ENCODE results near the gene FOXP3. TPM values are rescaled to one million over a fixed set of nuclear protein-coding genes. Genes with fewer than 3 reads are reported as not detected.

FOXP3 gene
- total and polyA plus RNA-seq, 2 donors: 0.20 TPM; not detected in 1

DNA sequence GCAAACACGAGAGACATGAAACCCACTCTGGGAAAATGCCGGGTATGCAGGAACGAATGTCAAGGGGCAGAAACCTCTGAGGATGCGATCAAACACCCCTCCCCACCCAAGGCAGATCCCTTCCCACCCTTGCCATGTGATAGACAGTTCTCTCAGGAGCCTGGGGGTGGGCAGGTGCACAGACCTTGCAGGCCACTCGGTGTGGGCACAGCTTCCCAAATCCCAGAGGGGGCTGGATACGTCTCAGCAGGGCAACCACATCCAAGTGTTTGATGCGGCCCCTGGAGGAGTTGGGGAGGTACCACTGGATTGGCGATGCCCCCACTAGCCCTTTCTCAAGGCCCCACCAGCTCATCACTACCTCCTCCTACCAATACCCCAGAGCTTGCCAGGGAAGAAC lies 54.1 kb downstream of the FOXP3 start:
- Histone ChIP-seq H3K27ac (ENCODE audit: low read depth) (no peak overlapping the region), H3K4me1 (ENCODE audit: insufficient read depth) (no peaks in the 10 kb centered on the region), H3K36me3 (ENCODE audit: insufficient read depth) (no peaks in the 10 kb centered on the region), H3K4me3 (ENCODE audit: low read depth, low read length) (no peak overlapping the region)
- WGBS: 74% methylated on average over 8 of the region's 8 CpGs
- DNase-seq (ENCODE audit: extremely low spot score): no peak

DNA sequence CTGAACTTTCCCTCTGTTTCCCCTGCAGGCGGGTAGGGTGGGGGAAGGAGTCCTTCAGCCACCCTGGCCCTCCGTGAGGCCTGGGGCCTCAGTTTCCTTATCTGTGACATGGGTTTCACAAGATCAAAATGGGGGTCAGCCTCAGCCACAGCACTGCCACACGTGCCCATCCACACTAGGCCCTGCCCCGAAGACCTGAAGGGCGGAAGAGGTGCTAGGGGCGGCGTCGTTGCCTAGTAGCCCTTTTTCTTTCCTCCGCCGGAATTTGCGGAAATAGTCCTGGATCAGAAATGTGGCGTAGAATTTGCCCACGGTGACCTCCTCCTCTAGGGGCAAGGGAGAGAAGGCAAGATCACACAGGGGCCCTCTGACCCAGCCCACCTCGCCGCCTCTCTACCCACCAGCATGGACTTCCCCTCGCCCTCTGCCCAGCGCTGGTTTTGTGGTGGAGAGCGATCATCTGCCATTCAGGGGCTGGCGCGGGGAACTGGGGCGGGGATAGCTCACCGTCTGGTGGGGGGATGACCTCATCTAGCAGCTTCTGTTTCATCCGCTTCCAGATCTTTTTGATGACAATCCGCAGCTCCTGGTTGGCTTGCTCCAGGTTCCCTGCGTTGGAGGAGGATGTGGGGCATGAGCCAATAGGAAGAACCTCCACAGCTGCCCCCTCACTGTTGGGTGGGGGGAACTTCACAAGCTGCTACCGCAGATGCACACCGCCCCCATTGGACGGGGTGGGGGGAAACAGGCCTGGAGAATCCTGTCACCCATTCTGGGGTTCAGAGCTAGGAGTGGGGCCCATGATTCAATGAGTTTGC lies 54.9 kb downstream of the FOXP3 start:
- Histone ChIP-seq H3K4me1 (ENCODE audit: insufficient read depth) (no peaks in the 10 kb centered on the region), H3K36me3 (ENCODE audit: insufficient read depth) (no peaks in the 10 kb centered on the region), H3K27ac (ENCODE audit: low read depth) (no peak overlapping the region), H3K4me3 (ENCODE audit: low read depth, low read length) (no peak overlapping the region)
- 22% methylated on average over 28 of the region's 28 CpGs for WGBS
- no peak for DNase-seq (ENCODE audit: extremely low spot score)

DNA sequence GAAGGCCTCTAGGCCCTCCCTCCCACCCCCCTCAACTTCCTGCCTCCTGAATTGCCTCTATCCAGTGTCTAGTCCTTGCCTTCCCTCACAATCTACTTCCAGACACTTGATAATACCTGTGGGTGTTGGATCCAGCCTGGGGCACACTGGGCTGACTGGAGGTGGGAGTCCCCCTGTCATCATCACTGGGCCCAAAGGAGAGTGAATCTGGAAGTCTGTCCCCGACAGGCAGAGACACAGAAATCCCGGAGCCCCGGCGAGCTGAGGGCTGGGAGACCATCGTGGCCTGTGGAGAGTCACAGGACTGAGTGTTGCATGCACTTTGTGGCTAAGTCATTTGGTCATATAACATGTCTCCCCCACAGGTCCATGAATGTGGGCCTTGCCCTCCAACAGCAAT lies 56.1 kb downstream of the FOXP3 start:
- Histone ChIP-seq H3K36me3 (ENCODE audit: insufficient read depth) (no peaks in the 10 kb centered on the region), H3K27ac (ENCODE audit: low read depth) (no peak overlapping the region), H3K4me3 (ENCODE audit: low read depth, low read length) (no peak overlapping the region), H3K4me1 (ENCODE audit: insufficient read depth) (no peaks in the 10 kb centered on the region)
- DNase-seq (ENCODE audit: extremely low spot score): no peak
- 88% methylated on average over 5 of the region's 5 CpGs for WGBS

DNA sequence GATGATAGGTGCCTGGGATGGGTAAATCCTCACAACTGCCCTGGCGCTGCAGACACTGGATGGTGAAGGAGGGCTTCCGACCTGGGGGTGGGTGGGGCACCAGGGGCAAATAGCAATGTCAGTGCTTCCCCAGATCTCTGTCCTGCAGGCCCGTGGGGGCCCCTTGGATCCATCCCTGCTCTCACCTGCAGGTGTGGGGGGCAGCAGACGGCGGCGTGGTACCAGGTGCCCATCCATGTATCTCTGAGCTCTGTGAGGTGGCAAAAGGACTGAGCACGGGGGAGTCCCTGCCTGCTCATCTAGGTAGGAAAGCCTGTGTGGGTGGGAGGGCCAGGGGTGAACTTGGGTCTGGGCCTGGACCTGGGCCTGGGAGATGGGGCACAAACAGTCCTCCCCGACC lies 58.0 kb downstream of the FOXP3 start:
- no peaks in the 10 kb centered on the region for H3K36me3 ChIP-seq (ENCODE audit: insufficient read depth)
- H3K4me3 ChIP-seq (ENCODE audit: low read depth, low read length): no peak overlapping the region
- no peaks in the 10 kb centered on the region for H3K4me1 ChIP-seq (ENCODE audit: insufficient read depth)
- no peak for DNase-seq (ENCODE audit: extremely low spot score)
- H3K27ac ChIP-seq (ENCODE audit: low read depth): no peak overlapping the region
- 86% methylated on average over 8 of the region's 8 CpGs for WGBS

DNA sequence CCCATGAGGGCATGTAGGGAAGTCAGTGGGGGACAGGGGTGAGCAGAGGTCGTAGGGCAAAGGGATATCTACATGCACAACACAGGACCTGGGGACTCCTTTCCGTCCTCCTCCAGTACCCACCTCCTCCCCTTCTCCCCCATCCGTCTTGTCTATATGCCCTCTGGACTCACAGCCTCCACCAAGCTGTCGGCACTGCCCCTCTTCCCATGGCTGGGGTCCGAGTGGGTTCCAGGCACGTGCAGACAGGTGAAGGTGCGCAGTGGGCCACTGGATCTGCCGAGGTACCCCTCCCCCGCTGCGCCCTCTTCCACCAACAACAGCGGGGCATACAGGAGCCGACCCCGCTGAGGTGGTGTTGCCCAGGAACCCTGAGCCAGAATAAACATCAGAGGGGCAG lies 59.1 kb downstream of the FOXP3 start:
- no peaks in the 10 kb centered on the region for H3K36me3 ChIP-seq (ENCODE audit: insufficient read depth)
- 84% methylated on average over 13 of the region's 13 CpGs for WGBS
- no peak overlapping the region for H3K4me3 ChIP-seq (ENCODE audit: low read depth, low read length)
- no peaks in the 10 kb centered on the region for H3K4me1 ChIP-seq (ENCODE audit: insufficient read depth)
- H3K27ac ChIP-seq (ENCODE audit: low read depth): no peak overlapping the region
- DNase-seq (ENCODE audit: extremely low spot score): no peak

DNA sequence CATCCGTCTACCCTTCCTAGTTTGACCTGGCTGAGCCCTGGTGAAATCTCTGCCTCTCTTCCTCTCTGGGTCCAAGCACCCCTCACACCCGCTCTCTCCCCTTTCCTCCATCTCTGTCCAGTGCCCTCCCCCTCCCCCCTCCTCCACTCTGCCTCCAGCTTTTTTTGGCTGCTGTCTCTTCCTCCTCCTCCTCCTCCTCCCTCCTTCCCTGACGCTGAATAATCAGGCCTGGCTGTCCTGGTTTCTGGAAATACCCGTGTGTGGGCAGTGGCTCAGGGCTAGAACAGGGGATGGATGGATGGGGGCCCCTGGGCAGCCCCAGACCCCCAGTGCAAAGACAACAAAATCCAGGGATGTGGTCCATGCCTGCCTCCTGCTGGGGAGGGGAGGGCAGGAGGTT lies 59.8 kb downstream of the FOXP3 start:
- no peak for DNase-seq (ENCODE audit: extremely low spot score)
- no peaks in the 10 kb centered on the region for H3K4me1 ChIP-seq (ENCODE audit: insufficient read depth)
- H3K36me3 ChIP-seq (ENCODE audit: insufficient read depth): no peaks in the 10 kb centered on the region
- H3K27ac ChIP-seq (ENCODE audit: low read depth): no peak overlapping the region
- WGBS: 46% methylated on average over 4 of the region's 4 CpGs
- no peak overlapping the region for H3K4me3 ChIP-seq (ENCODE audit: low read depth, low read length)

DNA sequence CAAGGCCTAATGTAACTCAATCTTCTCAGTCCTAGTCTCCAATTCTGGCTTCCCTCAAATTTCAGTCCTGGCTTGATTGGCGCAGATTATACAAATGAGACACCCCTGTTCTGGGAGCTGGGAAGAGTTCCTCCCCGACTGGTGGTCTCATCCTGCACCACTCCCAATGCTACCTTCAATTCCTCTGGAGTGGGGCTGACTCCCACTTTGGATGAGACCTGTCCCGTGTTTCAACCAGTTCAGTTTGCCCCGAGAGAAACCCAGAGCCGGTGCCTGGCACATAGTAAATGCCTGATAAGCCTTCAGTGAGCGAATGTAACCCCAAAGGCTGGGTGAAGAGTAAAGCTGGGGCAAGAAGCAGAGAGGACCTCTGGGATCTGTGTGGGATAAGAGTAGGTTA lies 60.5 kb downstream of the FOXP3 start:
- no peak for DNase-seq (ENCODE audit: extremely low spot score)
- Histone ChIP-seq H3K27ac (ENCODE audit: low read depth) (no peak overlapping the region), H3K4me3 (ENCODE audit: low read depth, low read length) (no peak overlapping the region), H3K36me3 (ENCODE audit: insufficient read depth) (no peaks in the 10 kb centered on the region), H3K4me1 (ENCODE audit: insufficient read depth) (no peaks in the 10 kb centered on the region)
- WGBS: 86% methylated on average over 6 of the region's 6 CpGs

DNA sequence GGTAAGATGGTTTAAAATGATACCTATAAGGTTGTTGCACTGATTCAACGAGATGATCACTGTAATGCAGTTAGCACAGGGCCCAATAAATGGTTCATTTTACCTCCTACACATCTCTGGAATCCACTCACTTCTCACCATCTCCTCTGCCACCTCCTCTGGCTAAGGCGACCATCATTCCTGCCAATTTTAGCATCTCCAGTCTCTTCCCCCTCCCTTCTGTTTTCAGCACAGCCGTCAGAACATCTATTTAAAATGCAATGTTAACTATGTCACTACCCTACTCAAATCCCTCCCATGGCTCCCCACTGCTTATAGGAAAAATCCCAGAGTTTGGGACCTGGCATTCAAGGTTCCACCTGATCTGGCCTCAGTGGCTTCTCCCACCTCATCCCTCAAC lies 61.0 kb downstream of the FOXP3 start:
- Histone ChIP-seq H3K27ac (ENCODE audit: low read depth) (no peak overlapping the region), H3K36me3 (ENCODE audit: insufficient read depth) (no peaks in the 10 kb centered on the region), H3K4me1 (ENCODE audit: insufficient read depth) (no peaks in the 10 kb centered on the region), H3K4me3 (ENCODE audit: low read depth, low read length) (no peak overlapping the region)
- DNase-seq (ENCODE audit: extremely low spot score): no peak
- WGBS: 61% methylated on average over 3 of the region's 3 CpGs

DNA sequence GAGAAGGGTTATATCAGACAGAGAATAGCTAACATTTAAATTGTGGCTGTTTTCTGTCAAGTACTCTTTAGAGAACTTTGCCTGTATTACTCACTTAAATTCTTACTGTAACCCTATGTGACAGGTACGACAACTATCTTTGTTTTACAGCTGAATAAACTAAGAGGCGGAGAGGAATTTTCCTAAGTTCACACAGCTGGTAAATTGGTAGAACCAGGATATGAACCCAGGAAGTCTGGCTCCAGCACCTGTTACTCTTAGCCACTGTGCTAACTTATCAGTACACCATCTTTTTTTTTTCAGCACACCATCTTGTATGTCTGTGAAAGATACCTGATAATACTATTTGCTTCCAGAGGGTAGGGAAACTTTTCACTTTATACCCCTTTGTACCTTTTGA lies 62.5 kb downstream of the FOXP3 start:
- no peaks in the 10 kb centered on the region for H3K36me3 ChIP-seq (ENCODE audit: insufficient read depth)
- WGBS: 74% methylated on average over 2 of the region's 2 CpGs

More for the DNA sequence above, 62.5 kb downstream of the FOXP3 start:
- DNase-seq (ENCODE audit: extremely low spot score): no peak
- Histone ChIP-seq H3K4me3 (ENCODE audit: low read depth, low read length) (no peak overlapping the region), H3K27ac (ENCODE audit: low read depth) (no peak overlapping the region), H3K4me1 (ENCODE audit: insufficient read depth) (no peaks in the 10 kb centered on the region)

Other genes with a start within 250 kb of the FOXP3 start
- 11.7 TPM for gene TFE3, start 221.4 kb downstream of the FOXP3 start, total RNA-seq
- 63.5 TPM for gene TFE3, start 221.4 kb downstream of the FOXP3 start, polyA plus RNA-seq
- 2.7 TPM for gene CCDC120, start 205.7 kb downstream of the FOXP3 start, total RNA-seq
- gene CCDC120, start 205.7 kb downstream of the FOXP3 start, polyA plus RNA-seq: 4.5 TPM
- 4.3 TPM for gene PRAF2, start 190.7 kb downstream of the FOXP3 start, total RNA-seq
- gene PRAF2, start 190.7 kb downstream of the FOXP3 start, polyA plus RNA-seq: 44.0 TPM
- gene WDR45, start 184.8 kb downstream of the FOXP3 start, total RNA-seq: 36.3 TPM
- gene WDR45, start 184.8 kb downstream of the FOXP3 start, polyA plus RNA-seq: 77.5 TPM
- 15.1 TPM for gene GPKOW, start 141.0 kb downstream of the FOXP3 start, total RNA-seq
- gene GPKOW, start 141.0 kb downstream of the FOXP3 start, polyA plus RNA-seq: 27.2 TPM
- 1.9 TPM for gene MAGIX, start 102.0 kb downstream of the FOXP3 start, total RNA-seq
- gene MAGIX, start 102.0 kb downstream of the FOXP3 start, polyA plus RNA-seq: 4.0 TPM
- gene PLP2, start 92.8 kb downstream of the FOXP3 start, total RNA-seq: 18.2 TPM
- gene PLP2, start 92.8 kb downstream of the FOXP3 start, polyA plus RNA-seq: 299 TPM
- gene PRICKLE3, start 78.3 kb downstream of the FOXP3 start, total RNA-seq: 4.7 TPM
- gene PRICKLE3, start 78.3 kb downstream of the FOXP3 start, polyA plus RNA-seq: 15.2 TPM
- gene SYP, start 64.5 kb downstream of the FOXP3 start, total RNA-seq: 4.7 TPM
- gene SYP, start 64.5 kb downstream of the FOXP3 start, polyA plus RNA-seq: 8.3 TPM
- 0.05 TPM for gene CACNA1F, start 31.4 kb downstream of the FOXP3 start, total RNA-seq
- gene CACNA1F, start 31.4 kb downstream of the FOXP3 start, polyA plus RNA-seq: 0.10 TPM
- gene CCDC22, start 29.2 kb downstream of the FOXP3 start, total RNA-seq: 6.6 TPM
- gene CCDC22, start 29.2 kb downstream of the FOXP3 start, polyA plus RNA-seq: 18.0 TPM
- 4.8 TPM for gene PPP1R3F, start 5.1 kb upstream of the FOXP3 start, total RNA-seq
- 9.8 TPM for gene PPP1R3F, start 5.1 kb upstream of the FOXP3 start, polyA plus RNA-seq
- gene GAGE10, start 38.9 kb upstream of the FOXP3 start, total RNA-seq: not detected
- gene GAGE10, start 38.9 kb upstream of the FOXP3 start, polyA plus RNA-seq: not detected
- not detected for gene GAGE12J, start 57.3 kb upstream of the FOXP3 start, total RNA-seq
- not detected for gene GAGE12J, start 57.3 kb upstream of the FOXP3 start, polyA plus RNA-seq
- not detected for gene GAGE13, start 66.9 kb upstream of the FOXP3 start, total RNA-seq
- not detected for gene GAGE13, start 66.9 kb upstream of the FOXP3 start, polyA plus RNA-seq